HG03521 (cell line): Measurements from ENCODE around the gene RAPGEF2.
"Not testable (repeated sequence)": the region's sequence is repeated elsewhere in the genome, so short reads cannot be mapped to it uniquely, and the experiment has no call there.

Experiments
- ATAC-seq: cut with Tn5 transposase; IDR thresholded peaks from one replicate; pipeline ENCODE4 v1.9.1; 2021; ENCODE audit warnings: mild to moderate bottlenecking, moderate library complexity; ENCODE audit not compliant: unreplicated experiment

RAPGEF2 gene

DNA sequence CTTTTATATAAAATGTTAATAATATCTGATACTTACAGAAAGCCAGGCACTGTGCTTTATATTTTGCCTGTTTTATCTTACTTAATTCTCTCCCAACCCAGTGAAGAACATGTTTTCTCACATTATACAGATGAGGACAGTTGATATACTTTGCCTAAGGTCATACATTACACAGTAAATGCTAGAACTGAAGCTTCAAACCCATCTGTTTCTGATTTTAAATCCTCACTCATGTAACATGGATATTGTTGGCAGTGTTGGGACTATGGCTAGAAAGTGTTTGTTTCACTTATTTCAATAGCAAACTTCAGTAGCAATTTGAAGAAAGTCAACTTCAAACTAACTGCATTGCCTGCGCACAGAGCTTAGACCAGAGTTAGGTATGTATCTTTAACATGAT lies 57.4 kb downstream of the RAPGEF2 start:
- no peak for ATAC-seq

DNA sequence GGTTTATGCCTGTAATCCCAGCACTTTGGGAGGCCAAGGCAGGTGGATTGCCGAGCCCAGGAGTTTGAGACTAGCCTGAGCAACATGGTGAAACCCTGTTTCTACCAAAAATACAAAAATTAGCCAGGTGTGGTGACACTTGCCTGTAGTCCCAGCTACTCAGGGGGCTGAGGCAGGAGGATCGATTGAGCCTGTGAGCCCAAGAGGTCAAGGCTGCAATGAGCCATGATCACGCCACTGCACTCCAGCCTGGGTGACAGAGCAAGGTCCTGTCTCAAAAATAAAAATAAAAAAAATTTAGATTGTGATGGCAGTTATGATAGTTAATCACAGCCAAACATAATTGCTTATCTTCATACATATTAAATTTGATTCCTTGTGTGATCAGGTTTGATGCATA lies 58.6 kb downstream of the RAPGEF2 start:
- ATAC-seq = not testable (repeated sequence)

DNA sequence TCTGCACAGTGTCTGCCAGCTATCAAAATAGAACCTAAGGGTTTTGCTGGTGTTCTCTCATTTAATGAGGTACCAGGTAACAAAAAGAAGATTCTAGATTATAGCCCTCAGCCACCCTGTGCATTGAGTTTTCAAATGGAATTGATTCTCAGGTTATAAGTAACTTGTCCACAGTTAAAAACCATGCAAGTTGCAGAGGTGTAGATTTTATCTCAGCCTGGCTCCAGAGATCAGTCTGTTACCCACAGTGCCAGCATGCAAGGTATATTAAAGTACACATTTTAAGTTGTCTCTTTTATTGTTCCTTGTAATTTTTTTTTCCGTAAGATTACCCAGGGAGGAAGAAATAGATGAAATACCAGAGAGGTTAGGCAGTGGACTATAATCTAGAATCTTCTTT lies 59.7 kb downstream of the RAPGEF2 start:
- ATAC-seq = no peak

GRCh38 chr4:159163521-159163920 lies 60.6 kb downstream of the RAPGEF2 start:
- no peak for ATAC-seq

DNA sequence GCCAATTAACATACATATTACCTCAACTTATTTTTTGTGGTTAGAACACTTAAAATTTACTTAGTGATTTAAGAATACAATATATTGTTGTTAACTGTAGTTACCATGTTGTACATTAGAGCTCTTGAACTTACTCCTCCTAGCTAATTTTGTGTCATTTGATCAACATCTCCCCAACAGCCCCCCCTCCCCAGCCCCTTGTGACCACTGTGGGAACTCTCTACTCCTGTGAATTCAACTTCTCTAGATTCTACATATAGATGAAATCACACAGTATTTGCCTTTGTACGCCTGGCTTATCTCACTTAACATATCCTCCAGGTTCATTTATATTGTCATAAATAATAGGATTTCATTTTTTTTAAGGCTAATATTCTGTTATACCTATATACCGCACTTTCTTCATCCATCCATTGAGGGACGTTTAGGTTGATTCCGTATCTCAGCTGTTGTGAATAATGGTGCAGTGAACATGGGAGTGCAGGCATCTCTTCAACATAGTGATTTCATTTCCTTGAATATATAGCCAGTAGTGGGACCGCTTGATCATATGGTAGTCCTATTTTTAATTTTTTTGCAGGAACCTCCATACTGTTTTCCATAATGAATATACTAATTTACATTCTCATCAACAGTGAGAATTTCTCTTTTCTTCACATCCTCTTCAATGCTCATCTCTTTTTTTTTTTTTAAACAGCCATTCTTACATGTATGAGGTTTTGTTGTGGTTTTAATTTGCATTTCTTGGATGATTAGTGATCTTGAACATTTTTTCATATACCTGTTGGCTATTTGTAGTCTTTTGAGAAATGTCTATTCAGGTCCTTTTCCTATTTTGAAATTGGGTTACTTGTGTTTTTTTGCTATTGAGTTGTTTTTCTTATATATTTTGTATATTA lies 66.8 kb downstream of the RAPGEF2 start:
- peak; percentile 63 for ATAC-seq

GRCh38 chr4:159171287-159171686 lies 68.4 kb downstream of the RAPGEF2 start:
- no peak for ATAC-seq

DNA sequence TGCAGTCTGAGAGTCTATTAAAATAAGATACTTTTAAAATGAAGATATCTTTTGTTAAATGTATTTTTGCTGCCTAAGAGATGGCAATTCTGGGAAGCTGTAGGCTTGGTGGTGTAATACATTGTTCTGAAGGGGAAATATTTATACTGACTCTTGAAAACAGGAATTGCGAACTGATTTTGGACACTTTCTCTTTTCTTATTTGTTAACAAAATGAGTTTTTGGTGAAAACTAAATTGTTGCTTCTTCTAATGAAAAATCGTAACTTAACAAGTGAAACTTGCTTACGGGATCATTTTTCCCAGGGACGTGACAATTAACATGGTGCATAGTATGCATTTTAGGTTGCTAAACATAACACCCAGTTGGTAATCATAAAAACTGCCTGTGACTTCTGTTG lies 71.0 kb downstream of the RAPGEF2 start:
- no peak for ATAC-seq

- no peak for ATAC-seq
Observed at GRCh38 chr4:159174645-159175084, 71.8 kb downstream of the RAPGEF2 start.

DNA sequence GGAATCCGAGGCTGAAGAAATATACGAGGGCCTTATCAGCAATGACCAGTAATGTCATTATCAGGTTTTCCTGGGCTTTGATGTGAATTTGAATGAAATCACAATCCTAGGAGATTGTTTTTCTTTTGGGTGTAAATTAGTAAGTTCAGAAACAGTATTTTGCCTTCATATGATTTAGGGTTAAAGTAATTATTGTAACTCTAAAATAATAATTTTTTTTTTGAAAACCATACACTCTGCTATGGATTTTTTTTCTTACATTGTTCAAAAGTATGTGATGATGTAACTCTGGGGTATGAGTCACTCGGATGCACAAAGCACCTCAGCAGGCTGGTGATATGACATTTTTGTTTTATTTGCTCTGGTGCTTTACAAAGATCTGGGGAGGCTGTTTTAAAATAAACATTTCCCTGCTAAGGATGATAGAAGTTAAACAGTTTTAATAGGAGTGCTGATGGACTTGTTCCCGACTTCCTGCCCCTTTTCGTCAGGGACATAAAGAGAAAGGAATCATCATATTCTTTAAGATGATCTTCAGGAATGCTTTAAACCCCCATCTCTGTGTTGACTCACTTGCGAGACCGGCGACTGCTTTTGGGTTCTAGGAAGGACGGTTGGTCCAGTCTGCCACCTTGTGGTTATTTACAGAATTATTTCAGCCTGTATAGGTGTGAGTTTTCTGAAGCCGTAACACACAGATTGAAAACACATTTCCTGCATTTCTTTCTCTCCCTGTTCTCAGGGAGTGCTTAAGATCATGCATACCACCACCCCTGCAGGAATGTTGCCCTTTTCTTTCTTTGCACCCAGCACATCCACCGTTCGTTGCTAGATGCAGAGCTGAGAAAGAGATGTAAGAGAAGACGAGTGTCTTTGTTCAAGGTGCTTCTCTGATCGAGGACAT lies 72.5 kb downstream of the RAPGEF2 start:
- peak; percentile 63 for ATAC-seq

GRCh38 chr4:159175989-159176375 lies 73.1 kb downstream of the RAPGEF2 start:
- ATAC-seq = no peak

DNA sequence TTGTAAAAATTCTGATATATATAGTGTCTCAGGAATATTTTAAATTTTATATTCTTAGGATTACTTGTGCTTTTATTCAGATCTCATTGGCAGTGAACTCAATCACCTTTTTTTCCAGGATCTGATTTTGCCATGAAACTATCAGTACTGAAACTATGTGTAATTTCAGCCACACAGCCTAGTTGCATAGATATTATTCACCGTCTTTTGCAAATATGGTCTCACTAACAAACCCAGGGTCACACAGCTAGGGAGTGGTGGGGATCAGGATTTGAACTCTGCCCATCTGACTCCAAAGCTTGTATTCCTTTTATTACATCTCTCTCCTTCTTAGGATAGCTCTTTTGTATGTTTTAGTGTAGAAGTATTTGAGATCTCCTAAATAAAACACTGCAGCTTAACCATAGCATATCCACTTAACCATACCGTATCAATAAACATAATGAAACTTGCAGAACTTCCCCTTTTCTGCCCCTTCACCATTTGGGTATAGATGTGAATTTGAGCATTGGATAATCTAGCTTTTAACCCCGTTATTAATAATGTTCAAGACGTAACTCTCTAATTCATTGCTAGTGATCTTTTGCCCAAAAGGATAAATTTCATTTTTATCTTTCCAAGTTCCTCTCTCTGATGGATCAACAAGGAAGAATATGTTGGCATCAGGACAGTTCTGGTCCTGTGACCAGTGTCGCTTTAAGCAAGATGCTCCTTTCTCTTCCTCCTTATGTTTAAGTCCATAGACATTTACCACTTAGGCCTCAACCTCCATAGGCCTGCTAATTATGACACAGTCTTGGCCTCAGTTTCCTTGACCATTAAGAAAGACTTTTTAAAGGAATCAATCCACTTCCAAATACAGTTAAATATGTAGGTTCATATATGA lies 74.6 kb downstream of the RAPGEF2 start:
- peak; percentile 37 for ATAC-seq

GRCh38 chr4:159178151-159178546 lies 75.3 kb downstream of the RAPGEF2 start:
- no peak for ATAC-seq

DNA sequence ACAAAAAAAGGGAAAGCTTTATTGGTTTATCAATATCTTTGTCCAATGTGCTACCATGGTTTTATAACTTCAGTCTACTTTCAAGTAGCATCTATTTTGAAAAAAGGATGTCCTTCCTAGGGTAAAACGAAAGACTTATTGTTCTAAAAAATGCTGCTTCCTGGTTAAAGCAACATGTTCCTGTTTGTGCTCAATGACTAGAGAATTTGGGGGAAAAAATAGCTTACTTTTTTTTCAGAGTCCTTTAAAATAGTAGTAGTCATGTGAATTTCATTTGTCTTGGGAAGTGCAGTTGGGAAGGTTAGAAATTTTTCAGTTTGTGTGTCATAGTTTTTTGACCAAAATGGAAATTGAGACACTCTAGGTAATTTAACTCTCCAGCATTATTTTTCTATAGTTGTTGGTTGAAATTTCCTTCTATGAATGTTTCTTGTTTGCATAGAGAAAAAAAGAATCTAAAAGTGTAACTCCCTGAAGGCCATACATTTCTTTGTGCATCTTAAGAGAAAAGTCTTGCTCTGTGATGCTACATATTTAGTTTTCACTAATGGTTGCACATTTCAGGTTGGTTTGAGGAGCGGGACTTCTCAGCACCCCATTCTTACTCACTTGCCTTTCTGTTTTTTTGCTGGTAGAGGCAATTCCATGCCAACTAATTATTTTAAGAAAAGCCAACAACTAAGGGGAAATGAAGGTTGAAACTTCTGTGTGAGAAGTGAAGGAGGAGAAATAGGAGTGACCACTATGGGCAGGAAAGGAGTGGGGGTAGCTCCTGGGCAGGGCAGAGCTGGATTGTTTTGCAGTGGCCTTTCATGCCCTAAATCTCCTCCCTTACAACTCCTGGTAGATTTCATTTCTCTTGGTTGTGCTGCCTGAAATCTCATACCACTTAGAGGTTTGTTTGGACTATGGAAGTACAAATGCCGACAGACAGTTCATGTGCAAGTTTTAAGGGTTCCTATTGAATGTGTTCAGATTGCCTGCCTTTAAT lies 76.4 kb downstream of the RAPGEF2 start:
- no peak for ATAC-seq

DNA sequence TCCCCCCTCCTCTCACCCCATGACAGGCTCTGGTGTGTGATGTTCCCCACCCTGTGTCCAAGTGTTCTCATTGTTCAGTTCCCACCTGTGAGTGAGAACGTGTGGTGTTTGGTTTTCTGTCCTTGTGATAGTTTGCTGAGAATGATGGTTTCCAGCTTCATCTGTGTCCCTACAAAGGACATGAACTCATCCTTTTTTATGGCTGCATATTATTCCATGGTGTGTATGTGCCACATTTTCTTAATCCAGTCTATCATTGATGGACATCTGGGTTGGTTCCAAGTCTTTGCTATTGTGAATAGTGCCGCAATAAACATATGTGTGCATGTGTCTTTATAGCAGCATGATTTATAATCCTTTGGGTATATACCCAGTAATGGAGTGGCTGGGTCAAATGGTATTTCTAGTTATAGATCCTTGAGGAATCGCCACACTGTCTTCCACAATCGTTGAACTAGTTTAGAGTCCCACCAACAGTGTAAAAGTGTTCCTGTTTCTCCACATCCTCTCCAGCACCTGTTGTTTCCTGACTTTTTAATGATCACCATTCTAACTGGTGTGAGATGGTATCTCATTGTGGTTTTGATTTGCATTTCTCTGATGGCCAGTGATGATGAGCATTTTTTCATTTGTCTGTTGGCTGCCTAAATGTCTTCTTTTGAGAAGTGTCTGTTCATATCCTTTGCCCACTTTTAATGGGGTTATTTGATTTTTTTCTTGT lies 81.2 kb downstream of the RAPGEF2 start:
- not testable (repeated sequence) for ATAC-seq

GRCh38 chr4:159185591-159186023 lies 82.7 kb downstream of the RAPGEF2 start:
- no peak for ATAC-seq

DNA sequence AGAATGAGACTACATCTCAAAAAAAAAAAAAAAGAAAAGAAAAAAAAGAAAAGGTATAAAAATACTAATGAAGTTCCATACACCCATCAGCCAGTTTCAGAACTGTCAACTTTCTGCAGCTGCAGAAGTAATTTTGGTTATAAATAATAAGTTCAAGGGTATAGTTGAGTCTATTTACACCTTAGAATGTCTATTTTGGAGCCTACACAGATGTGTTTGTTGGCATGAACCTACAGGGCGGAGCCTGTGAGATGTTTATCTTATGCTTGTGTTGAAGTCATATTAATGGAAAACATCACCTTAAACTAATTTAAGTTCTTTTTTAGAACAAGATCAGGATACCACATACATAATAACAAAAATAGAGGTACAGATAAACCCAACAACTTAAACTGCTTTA lies 85.8 kb downstream of the RAPGEF2 start:
- no peak for ATAC-seq

GRCh38 chr4:159190651-159191050 lies 87.8 kb downstream of the RAPGEF2 start:
- ATAC-seq = no peak

- no peak for ATAC-seq
Observed at GRCh38 chr4:159191989-159192388, 89.1 kb downstream of the RAPGEF2 start.
